Nucleus accumbens (tissue), 56 donors: ENCODE results near the gene WDR38.
"Not testable (repeated sequence)": the region's sequence is repeated elsewhere in the genome, so short reads cannot be mapped to it uniquely, and the experiment has no call there.

Experiments
- DNase-seq, 56 donors: peaks; one replicate each; lab custom pipeline; 2025; lab: John Stamatoyannopoulos, UW

The WDR38 gene

DNA sequence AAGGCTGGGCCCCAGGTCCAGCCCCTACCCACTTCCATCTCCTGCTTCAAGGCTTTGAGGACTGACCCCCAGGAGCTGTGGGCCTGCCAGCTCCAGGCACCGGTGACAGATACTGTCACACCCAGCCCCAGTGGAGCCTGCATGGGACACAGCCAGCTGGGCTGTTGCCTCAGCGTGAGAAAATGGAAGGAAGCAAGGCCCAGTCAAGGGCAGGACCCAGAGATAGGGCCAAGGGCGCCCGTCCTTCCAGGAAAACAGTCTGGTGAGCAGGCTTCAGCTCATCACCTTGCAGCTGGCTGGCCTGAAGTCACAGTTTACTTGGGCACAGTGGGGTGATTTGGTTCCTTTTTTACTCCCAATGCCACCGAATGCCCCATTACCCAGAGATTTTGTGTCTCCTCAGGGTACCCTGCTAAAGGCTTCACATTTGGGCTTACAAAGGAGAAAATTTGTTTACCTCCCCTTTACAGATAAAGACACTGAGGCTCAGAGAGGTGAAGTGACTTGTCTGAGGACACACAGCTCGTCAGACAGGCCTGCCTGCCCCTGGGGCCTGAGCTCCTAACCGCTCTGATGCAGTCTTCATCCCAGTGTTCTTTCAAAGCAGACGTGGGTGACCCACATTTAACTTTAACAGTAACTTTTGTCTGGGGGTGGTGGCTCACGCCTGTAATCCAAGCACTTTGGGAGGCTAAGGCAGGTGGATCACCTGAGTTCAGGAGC is 21.5 kb upstream of the WDR38 start:
- DNase-seq = no peak

DNA sequence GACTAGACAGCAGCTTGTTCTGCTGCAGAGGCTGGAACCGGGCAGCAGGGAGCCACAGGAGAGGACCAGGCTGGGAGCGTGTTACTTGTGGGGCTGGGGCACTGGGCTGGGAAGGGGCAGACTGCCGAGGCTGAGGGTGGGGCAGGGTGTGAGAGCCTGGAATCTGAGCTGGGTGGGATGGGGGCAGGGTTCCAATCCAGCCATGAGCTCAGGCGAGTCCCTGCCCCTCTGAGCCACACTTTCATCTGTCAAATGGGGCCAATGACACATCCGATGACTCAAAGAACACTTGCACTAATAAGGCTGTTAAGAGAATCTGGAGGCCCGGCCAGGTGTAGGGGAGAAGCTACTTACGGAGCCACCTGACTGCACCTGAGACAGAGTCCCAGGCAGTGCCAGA is 18.7 kb upstream of the WDR38 start:
- no peak for DNase-seq

DNA sequence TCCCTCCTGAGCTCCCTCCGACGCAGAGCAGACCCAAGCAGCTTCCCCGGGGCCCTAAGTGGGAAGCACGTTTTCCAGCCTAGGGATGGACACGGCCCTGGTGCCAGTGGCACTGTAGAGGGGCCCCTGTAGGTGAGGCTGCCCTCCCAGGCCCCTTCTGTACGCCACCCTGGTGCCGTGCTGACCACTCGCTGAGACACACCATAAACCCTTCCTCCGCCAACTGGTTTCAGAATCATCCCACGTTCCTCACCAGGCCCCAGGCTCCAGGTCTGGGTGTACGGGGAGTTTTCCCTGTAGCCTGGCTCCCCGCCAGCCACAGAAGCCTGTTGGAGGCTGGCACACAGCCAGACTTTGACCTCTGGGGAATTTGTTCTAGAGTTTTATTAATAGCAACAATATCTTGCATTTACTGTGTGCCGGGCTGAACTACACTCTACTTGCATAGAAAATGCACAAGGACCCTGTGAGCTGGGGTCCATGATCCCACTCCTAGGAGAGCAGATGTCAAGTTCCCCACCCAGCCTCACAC is 18.2 kb upstream of the WDR38 start:
- peak in 2 of 56 donors; percentile 8 to 20 for DNase-seq

DNA sequence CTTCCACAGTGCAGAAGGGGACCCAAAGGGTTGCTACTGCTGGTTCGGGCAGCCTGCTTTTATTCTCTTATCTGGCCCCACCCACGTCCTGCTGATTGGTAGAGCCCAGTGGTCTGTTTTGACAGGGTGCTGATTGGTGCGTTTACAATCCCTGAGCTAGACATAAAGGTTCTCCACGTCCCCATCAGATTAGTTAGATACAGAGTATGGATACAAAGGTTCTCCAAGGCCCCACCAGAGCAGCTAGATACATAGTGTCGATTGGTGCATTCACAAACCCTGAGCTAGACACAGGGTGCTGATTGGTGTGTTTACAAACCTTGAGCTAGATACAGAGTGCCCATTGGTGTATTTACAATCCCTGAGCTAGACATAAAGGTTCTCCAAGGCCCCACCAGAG is 15.1 kb upstream of the WDR38 start:
- not testable (repeated sequence) for DNase-seq

DNA sequence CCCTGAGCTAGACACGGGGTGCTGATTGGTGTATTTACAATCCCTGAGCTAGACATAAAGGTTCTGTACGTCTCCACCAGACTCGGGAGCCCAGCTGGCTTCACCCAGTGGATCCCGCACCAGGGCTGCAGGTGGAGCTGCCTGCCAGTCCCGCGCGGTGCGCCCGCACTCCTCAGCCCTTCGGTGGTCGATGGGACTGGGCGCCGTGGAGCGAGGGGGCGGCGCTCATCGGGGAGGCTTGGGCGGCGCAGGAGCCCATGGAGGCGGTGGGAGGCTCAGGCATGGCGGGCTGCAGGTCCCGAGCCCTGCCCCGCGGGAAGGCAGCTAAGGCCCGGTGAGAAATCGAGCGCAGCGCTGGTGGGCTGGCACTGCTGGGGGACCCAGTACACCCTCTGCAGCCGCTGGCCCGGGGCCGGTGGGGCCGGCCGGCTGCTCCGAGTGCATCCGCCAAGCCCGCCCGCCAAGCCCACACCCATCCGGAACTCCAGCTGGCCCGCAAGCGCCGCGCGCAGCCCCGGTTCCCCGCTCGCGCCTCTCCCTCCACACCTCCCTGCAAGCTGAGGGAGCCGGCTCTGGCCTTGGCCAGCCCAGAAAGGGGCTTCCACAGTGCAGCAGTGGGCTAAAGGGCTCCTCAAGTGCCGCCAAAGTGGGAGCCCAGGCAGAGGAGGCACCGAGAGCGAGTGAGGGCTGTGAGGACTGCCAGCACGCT is 14.5 kb upstream of the WDR38 start:
- not testable (repeated sequence) for DNase-seq

DNA sequence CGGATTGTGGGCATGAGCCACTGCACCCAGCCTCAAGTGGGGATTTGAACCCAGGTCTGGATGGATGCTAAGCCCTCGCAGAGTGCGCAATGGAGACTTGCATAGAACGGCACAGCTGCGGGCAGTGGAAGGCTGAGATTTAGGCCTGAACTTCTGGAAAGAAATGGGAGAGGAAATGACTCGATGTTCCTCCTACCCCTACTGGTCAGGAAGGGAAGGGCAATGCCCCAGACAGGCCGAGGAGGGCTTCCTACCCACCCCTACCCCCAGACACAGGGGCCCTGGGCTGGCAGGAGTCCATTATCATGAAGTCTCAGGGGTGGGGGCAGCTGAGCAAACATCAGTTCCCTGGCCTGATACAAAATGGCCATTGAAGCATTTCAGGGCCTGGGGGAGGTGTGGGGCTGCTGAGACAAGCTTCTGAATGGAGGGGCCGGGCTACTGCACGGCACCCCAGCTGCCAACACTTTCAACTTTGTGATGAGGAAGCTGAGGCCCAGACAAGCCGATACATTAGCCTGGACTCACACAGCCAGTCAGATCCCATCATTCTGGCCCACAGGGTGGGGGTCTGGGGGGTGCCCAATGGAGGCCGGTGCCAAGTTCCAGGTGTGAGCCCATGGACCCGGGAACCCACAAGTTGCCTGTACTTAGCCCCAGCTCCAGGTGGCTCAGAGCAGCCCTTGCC is 13.5 kb upstream of the WDR38 start:
- no peak for DNase-seq

DNA sequence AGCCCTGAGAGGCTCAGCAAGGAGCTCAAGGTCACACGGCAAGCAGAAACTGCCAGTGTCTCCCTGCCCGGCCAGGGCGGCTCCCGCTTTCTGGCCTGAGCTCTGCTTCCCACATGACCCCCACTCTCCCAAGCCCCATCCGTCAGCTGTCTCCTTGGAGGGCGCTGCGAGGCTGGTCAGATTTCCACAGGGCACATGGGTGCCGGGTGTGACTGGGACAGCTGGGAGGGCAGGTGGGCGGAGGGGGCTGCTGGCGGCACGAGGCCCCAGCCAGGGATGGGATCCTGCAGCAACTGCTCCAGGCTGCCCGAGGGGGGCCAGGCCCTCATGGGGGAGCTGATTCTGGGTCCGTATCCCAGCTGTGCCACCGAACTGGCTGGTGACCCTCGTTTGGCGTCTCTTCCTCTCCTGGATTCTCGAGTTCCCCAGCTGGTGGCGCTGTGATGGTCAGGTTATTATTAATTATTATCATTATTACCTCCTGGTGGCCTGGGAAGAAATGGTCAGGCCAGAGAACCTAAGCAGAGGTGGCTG is 12.9 kb upstream of the WDR38 start:
- DNase-seq = no peak

DNA sequence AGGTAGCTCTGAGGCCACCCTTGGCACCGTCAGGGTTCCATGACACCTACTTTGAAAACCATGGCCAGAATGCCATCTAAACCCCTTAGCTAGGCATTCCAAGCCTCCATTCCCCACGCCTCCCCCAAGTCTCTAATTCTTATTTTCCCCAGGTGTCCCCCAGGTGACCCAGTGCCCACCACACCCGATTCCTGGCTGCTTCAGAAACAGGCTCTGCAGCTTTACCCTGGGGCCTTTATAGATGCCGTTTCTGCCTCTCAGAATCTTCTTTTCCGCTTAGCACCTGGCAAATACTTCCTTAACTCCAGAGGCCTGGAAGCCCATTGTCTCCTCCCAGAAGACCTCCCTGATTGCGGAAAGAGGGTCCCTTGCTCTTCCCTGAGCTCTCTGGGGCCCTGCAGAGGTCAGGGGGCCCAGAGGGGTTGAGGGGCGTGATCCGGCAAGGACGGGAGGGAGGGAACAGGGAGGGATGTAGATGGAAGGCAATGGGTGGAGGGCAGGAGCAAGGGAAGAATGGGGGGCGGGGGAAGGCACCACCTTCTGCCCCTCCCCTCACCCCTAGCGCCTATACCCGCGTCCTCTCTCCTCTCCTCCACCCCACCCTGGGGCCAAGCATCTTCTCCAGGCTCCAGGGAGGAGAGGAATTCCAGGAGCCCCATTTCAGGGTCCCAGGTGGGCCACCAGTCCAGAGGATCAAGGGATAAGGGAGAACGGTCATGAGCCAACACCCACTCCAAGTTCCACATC is 12.0 kb upstream of the WDR38 start:
- no peak for DNase-seq

DNA sequence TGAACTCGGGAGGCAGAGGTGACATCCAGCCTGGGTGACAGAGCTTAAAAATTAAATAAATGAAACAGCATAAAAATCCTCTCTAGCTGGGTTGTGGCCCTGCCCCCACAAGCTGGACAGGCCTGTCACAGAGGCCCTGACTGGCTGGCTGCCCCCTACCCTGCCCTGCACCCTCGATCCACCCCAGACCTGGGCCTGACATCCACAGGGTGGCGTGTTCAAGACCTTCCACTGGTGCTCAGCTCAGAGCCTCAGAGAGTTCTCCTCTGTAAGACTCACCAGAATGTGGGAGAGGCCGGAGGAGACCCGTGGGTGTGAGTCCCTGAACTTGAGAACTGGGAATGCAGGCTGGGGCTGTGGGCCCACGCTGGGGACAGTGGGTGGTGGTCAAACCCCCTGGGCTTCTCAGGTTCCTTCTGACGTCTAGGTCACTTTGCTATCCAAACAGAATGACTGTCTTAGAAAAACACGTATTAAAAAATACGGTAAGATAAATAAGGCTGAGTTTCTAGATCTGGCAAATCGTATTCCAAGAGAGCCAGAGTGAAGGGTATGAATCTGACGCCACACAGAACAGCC is 9.7 kb upstream of the WDR38 start:
- DNase-seq = no peak

DNA sequence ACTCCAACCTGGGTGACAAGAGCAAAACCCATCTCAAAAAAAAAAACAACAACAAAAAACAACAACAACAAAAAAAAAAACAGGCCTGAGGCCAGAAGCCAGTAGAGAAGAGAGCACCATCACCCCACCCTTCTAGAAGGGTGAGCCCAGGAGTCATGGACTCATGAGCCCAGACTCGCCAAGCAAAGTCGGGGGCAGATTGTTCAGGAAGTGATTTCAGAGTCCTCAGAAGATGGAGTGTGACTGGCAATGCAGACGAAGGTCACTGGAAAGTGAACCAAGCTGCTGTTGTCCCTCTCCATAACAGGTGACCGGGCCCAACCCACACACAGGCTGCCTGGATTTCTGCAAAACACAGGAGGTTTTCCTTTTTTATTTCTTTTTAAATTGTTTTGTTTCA is 9.0 kb upstream of the WDR38 start:
- DNase-seq = no peak

DNA sequence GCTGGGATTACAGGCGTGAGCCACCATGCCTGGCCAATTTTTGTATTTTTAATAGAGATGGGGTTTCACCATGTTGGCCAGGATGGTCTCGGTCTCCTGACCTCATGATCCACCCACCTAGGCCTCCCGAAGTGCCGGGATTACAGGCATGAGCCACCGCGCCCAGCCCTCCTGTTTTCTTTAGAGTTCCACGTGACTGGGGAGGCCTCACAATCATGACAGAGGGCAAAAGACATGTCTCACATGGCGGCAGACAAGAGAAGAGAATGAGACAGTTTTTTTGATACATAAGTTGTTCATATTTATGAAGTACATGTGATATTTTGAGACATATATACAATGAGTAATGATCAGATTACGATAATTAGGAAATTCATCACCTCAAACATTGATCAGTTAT is 6.8 kb upstream of the WDR38 start:
- not testable (repeated sequence) for DNase-seq

DNA sequence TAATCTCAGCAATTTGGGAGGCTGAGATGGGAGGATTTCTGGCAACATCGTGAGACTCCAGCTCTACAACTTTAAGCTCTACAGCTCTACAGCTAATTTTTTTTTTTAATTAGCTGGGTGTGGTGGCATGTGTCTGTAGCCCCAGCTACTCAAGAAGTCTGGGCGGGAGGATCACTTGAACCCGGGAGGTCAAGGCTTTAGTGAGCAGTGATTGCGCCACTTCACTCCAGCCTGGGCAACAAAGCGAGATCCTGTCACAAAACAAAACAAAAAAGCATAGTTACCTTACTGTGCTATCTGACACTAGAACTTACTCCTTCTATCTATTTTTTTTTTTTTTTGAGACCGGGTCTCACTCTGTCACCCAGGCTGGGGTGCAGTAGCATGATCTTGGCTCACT is 6.3 kb upstream of the WDR38 start:
- DNase-seq = no peak

DNA sequence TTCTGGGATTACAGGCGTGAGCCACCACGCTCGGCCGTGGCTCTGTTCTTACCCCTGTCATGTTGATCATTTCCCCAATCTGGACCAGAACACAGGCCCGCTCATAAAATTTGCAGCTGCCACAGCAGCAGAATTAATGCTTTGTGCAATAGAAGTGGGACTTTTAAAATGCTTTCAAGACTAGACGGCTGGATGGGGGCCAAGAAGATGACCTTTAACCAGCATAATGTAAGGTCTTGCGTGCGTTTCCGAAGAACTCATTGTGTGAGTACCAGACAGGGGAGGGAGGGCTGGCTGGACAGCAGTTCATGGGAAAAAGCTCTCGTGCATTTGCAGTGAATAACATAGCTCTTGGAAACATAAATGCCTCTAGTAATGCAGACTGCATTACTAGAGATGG is 3.5 kb upstream of the WDR38 start:
- no peak for DNase-seq

DNA sequence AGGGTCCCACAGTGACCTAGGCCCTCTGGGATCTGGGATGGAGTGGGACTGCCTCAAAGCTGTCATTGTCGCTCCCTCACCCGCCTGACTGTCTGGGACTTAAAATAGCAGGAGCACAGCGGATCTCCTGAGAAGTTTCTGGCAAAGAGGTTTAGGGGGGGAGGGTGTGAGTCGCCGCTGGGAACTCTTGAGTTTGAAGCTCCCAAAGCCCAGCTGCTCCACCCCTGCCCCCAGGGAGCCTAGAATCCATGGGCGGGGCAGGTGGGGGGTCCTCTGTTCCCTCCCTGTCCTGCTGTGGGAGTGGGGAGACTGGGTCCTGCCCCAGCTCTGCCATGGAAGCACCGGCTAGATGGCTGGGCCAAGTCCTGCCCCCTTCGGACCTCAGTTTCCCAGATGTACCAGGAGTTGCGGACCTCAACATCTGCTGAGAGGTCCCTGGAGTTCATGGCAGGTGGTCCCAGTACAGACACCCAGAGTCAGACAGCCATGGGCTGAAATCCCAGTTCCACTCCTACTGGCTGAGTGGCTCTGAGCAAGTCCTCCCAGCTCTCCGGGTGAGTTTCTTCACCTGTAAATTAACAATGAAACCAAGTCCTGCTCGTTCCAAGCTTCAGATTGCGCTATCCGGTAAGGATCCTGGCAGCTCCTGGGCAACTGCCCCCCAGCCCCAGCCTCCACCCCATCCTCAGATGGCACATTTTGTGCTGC is 985 bp upstream of the WDR38 start:
- DNase-seq = no peak

DNA sequence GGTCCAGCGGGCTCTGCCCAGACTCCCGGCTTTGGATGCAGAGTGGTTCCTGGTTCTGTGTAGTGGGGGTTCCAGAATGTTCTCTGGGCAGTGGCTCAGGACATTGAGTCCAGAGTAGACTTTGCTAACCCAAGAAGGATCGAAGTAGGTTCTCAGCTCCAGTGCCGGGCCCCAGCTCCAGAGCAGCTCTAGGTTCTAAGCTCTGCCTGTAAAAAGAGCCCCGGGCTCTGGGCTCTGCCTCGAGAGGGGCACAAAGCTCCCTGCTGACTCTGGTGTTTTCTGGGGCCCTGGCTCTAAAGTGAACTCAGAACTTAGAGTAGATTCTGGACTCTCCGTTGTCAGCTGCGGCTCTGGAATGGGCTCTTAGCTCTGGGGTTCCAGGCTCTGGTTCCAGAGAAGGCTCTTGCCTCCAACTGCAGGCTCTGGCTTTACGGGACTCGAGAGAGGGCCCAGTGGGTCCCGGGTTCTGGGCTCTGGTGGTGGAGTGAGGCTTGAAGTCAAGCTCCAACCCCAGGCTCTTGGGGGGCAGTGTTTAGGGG is 414 bp downstream of the WDR38 start:
- peak in 3 of 56 donors; percentile 50 to 62 (median 56) for DNase-seq

DNA sequence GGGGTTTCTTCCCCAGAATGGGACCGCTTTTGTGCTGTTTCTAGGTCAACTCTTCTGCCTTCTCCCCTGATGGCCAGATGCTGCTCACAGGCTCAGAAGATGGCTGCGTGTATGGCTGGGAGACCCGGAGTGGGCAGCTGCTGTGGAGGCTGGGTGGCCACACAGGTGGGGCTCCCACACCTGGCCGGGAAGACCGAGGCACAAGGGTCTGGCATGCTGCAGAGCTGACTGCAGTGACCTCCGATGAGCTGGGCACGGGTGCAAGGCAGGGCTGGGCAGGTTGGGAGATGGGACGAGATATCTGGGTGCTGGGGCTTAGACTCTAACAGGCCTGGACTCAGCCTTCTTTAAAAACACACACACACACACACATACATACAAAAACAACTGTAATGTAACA is 901 bp downstream of the WDR38 start:
- no peak for DNase-seq

DNA sequence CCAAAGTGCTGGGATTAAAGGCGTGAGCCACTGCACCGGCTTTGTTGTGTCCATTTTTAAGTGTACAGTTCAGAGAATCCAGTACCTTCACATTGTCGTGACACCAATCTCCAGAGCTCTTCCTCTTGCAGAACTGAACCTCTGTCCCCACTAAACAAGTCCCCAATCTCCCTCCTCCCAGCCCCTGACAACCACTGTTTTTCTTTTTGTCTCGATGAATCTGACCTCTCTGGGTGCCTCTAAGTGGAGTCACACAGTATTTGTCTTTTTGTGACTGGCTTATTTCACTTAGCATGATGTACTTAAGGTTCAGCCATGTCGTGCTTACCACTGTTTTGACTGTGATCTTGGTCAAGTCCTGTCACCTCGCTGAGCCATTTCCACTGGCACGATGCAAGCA is 1.6 kb downstream of the WDR38 start:
- no peak for DNase-seq

DNA sequence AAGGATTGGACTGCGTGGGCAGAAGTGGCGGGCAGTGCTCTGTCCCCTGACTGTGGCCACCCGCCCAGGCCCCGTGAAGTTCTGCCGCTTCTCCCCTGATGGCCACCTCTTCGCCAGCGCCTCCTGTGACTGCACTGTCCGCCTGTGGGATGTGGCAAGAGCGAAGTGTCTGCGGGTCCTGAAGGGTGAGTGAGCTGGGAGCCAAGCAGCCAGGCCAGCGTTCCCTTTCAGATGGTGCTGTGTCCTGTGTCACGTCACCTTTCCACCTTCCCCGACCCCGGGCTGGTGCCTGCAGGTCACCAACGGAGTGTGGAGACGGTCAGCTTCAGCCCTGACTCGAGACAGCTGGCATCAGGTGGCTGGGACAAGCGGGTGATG is 2.3 kb downstream of the WDR38 start:
- no peak for DNase-seq
